Mucosa of descending colon (tissue), 3 donors: Measurements from ENCODE around the gene KRTAP12-1. TPM values are rescaled to one million over a fixed set of nuclear protein-coding genes. Genes with fewer than 3 reads are reported as not detected.
"Not testable (repeated sequence)": the region's sequence is repeated elsewhere in the genome, so short reads cannot be mapped to it uniquely, and the experiment has no call there.

ENCODE experiments used
- ATAC-seq: fragments of 200-7000 bp; cut with Tn5 transposase; one replicate; pipeline ENCODE4 v1.9.1; 2020; ENCODE audit warnings: mild to moderate bottlenecking, moderate library complexity
- DNase-seq, 3 donors: peaks; one replicate each; pipeline ENCODE4 v3.0.0-alpha.2; 2020
- H3K36me3 ChIP-seq: fragments of 200-600 bp; one replicate; pipeline ENCODE4 v1.8.0; 2021; ENCODE audit warnings: low read depth, mild to moderate bottlenecking
- H3K4me1 ChIP-seq: fragments of 200-600 bp; one replicate; pipeline ENCODE4 v1.8.0; 2021; ENCODE audit warnings: low read depth, mild to moderate bottlenecking
- H3K4me3 ChIP-seq: fragments of 200-600 bp; one replicate; pipeline ENCODE4 v1.8.0; 2021; ENCODE audit warnings: mild to moderate bottlenecking
- H3K9me3 ChIP-seq: fragments of 200-600 bp; one replicate; pipeline ENCODE4 v1.8.0; 2021; ENCODE audit warnings: mild to moderate bottlenecking
- intact Hi-C, 2 donors: fragments of 100-400 bp; cut with DNase I in 1 of 2; cut with micrococcal nuclease in 1 of 2; formaldehyde crosslinking; loops; one replicate each; pipeline versions ENCODE4 v1.11.0 to v1.11.1; 2022; cut with DNase I, micrococcal nuclease
- total RNA-seq, 3 donors: library from RNA; stranded (reverse); fragmentation: NEBNext Ultra II Directional in 2 of 3; extraction: Animal tissue kit (Norgen Biotek cat#: 25700) in 2 of 3; gene quantifications; one replicate each; pipeline versions ENCODE4 v1.2.1 to v1.2.4, GENCODE V29; 2021 to 2023
- TF ChIP-seq, protein P1 (sequence below): fragments of 200-600 bp; IDR thresholded peaks from one replicate; pipeline ENCODE4 v1.8.0; 2022; ENCODE audit warnings: antibody characterized with exemption, mild to moderate bottlenecking
- donor health status: DM: no; HTN: no; CAD: no; lungs with moderate emphysema.
- donor health status: DM: no; HTN: no; CAD: no.
- donor health status: DM: no; HTN: yes; CAD: no.

KRTAP12-1 gene
- total RNA-seq, 3 donors from 2014 or later: not detected

DNA sequence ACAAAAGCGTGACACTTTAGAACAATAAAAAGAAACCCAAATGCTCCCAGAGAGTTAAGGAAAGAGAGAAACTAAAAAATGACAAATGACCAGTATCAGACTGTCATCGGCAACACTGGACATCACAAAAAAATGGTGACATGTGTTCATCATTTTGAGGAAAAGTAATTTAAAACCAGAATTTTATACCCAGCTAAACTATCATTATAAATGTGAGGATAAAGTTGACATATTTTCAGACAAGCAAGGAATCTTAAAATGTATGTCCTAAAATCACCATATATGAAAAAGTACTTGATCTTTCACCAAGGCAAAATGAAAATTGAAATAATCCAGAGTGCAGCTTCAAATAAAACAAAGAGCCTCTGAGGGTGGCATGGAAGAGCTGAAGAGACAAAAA lies 37.1 kb downstream of the KRTAP12-1 start:
- TF ChIP-seq, protein P1, sequence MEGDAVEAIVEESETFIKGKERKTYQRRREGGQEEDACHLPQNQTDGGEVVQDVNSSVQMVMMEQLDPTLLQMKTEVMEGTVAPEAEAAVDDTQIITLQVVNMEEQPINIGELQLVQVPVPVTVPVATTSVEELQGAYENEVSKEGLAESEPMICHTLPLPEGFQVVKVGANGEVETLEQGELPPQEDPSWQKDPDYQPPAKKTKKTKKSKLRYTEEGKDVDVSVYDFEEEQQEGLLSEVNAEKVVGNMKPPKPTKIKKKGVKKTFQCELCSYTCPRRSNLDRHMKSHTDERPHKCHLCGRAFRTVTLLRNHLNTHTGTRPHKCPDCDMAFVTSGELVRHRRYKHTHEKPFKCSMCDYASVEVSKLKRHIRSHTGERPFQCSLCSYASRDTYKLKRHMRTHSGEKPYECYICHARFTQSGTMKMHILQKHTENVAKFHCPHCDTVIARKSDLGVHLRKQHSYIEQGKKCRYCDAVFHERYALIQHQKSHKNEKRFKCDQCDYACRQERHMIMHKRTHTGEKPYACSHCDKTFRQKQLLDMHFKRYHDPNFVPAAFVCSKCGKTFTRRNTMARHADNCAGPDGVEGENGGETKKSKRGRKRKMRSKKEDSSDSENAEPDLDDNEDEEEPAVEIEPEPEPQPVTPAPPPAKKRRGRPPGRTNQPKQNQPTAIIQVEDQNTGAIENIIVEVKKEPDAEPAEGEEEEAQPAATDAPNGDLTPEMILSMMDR: no peak
- intact Hi-C loops: no loop called here
- Histone ChIP-seq H3K36me3 (no peaks in the 10 kb centered on the region), H3K9me3 (peaks cover 3% of the 10 kb centered on the region), H3K4me3 (no peak overlapping the region), H3K4me1 (no peaks in the 10 kb centered on the region)
- no peak for ATAC-seq
- DNase-seq: no peak

DNA sequence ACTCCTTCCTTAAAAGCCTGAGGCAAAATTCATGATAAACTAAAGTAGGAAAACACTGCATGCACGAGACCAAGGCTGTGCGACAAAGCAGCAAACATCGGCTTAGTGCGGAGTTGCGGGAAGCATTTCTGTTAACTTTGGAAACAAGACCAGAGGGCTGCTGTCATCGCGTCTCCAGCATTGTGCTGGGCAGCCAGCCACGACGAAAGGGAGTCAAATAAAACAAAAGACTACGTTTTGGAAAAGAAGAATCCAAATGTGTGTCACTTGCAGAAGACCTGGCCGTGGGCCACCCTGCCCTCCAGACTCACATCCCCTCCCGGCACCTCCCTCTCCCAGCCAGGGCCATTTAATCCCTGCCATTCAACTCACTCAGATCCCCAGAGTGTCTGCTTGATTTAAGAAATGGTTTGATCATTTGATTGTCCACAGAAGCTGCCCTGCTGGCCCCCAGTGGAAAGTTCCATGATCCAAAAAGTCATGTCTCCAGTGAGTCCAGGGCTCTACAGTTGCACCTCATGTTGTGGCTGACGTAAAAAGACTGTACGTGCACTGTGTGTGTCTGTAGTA lies 38.1 kb downstream of the KRTAP12-1 start:
- no peak for DNase-seq
- intact Hi-C loops: no loop called here
- ATAC-seq: no peak
- no peak overlapping the region for H3K4me3 ChIP-seq
- H3K9me3 ChIP-seq: peaks cover 3% of the 10 kb centered on the region
- no peaks in the 10 kb centered on the region for H3K4me1 ChIP-seq
- H3K36me3 ChIP-seq: no peaks in the 10 kb centered on the region
- TF ChIP-seq, protein P1: no peak

DNA sequence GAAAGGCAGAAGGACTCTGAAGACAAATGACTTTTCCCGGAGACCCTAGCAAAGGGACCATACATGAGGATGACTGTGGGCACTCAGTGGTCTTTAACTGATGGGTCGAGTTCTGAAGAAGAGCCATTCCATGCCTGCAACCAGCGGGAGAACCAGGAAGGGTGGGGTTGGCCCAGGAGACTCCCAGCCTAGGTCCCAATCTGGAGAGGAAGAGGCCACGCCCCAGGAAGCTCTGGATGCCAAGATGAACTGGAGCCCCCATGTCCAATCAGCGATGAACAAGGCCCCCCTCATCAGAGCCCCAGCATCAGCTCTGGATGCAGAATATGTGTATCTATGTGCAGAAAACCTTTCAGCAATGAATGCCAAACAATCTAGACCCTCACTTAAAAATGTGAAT lies 41.2 kb downstream of the KRTAP12-1 start:
- intact Hi-C loops: no loop called here
- no peak overlapping the region for H3K4me3 ChIP-seq
- peaks cover 3% of the 10 kb centered on the region for H3K9me3 ChIP-seq
- H3K4me1 ChIP-seq: no peaks in the 10 kb centered on the region
- DNase-seq (no peak), ATAC-seq (no peak)
- no peaks in the 10 kb centered on the region for H3K36me3 ChIP-seq
- TF ChIP-seq, protein P1: no peak

DNA sequence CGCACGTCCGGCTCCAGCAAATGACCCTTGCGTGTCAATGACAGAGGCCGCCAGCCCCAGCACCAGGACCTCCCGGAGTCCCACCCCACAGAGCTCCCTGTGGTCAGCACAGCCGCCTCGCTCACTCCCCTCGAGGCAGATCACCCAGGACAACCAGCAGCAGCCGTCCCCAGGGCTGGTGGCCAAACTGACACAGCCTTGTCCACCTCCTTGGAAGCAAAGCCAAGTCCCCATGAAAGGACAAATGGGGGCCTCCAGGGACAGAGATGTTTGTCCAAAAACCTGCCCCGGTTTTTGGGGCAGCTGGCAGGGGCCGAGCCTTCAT lies 42.7 kb downstream of the KRTAP12-1 start:
- ATAC-seq: no peak
- no peak overlapping the region for H3K4me3 ChIP-seq

DNA sequence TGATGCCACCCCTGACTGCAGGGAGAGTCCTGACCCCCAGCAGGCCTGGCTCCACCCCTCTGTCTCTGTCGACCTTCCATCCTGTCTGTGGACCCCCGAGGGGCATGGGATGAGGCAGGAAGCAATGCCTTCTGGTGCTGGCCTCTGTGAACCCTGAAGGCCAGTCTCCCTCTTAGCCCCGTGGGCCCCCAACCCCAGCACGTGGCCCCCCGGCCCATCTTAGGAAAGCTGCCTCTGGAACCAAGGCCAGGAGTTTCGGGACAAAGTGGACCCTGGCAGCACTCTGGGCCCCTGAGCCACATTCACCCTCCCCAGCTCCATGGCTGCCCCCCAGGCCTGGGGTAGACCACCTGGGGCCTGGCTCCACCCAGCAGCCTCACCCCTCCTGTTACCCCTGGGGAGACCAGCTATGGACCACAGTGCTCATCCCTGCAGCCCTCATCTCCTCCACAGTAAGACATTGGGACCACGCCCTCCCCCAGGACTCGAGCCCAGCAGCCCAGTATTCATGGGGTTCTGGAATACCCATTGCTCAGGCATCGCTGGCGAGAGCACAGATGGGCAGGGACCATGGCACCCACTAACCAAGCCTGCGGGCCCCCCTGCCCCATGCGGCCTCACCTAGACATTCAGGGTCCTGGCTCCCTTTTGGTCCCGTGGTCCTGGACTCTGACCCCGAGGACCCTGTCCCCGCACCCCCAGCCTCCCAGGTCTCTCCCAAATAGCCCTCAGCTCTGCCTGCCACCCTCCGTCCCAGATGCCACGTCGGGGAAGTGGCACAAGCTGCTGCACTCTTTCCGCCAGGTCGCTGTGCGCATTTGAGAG lies 43.2 kb downstream of the KRTAP12-1 start:
- H3K4me3 ChIP-seq, DNase-seq, H3K9me3 ChIP-seq, ATAC-seq, H3K4me1 ChIP-seq, H3K36me3 ChIP-seq, intact Hi-C loops: not testable (repeated sequence)

More for the DNA sequence above, 42.7 kb downstream of the KRTAP12-1 start:
- Histone ChIP-seq H3K4me1 (no peaks in the 10 kb centered on the region), H3K9me3 (no peaks in the 10 kb centered on the region), H3K36me3 (no peaks in the 10 kb centered on the region)
- no peak for DNase-seq
- TF ChIP-seq, protein P1: no peak
- intact Hi-C loops: no loop called here

DNA sequence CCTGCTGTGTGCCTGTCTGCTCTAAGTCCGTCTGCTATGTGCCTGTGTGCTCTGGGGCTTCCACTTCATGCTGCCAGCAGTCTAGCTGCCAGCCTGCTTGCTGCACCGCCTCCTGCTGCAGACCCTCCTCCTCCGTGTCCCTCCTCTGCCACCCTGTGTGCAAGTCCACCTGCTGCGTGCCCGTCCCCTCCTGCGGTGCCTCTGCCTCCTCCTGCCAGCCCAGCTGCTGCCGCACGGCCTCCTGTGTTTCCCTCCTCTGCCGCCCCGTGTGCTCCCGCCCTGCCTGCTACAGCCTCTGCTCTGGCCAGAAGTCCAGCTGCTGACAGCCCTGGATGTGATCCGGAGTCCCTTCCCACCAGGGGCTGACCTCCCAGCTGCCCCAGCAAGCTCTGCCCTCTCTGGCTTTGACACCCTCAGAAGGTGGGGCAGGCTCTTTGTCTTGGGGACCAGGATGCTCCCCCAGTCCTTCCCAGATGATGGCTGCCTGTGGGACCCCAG lies 44.1 kb downstream of the KRTAP12-1 start:
- DNase-seq, H3K4me1 ChIP-seq, intact Hi-C loops, H3K4me3 ChIP-seq, H3K9me3 ChIP-seq, ATAC-seq, H3K36me3 ChIP-seq: not testable (repeated sequence)
